Uterus (tissue), 2 donors: ENCODE results near the gene FZR1.

Source experiments
- CTCF ChIP-seq, 4 experiments: fragments of 200-600 bp in 2 of 4; fragments of 450-650 bp in 2 of 4; sonication (generic) in 2 of 4; IDR thresholded peaks; one replicate each; pipeline ENCODE4 v1.5.1; 2016 to 2019; ENCODE audit warnings: antibody characterized with exemption in 4 of 4, mild to moderate bottlenecking in 2 of 4, moderate library complexity in 1 of 4
- POLR2A ChIP-seq, 2 donors: fragments of 450-650 bp; IDR thresholded peaks; one replicate each; pipeline ENCODE4 v1.6.1; 2016; ENCODE audit warnings: antibody characterized with exemption in 2 of 2, mild to moderate bottlenecking in 1 of 2, moderate library complexity in 1 of 2

- no peak for TF ChIP-seq CTCF (IDR thresholded peaks at IDR 0.05)
- TF ChIP-seq POLR2A (IDR thresholded peaks at IDR 0.05), result no peak
Measured at GRCh38 chr19:3482507-3483225, 23.4 kb upstream of the FZR1 start.
